B cell (primary cell): ENCODE data around the gene P4HA2. TPM values are rescaled to one million over a fixed set of nuclear protein-coding genes. Genes with fewer than 3 reads are reported as not detected.

Experiments used
- ATAC-seq: fragments of 200-7000 bp; cut with Tn5 transposase; one replicate; pipeline ENCODE4 v1.10.0; 2021; ENCODE audit warnings: low read depth, mild to moderate bottlenecking, moderate number of reproducible peaks, moderate library complexity
- CTCF ChIA-PET: fragments of 350-600 bp; sonication (Branson Sonifier 250); formaldehyde crosslinking; loops from one replicate; lab custom pipeline; 2021; ENCODE audit warnings: antibody characterized with exemption, inconsistent platforms; lab: Charles Lee
- POLR2A ChIA-PET: fragments of 350-600 bp; sonication (Branson Sonifier 250); formaldehyde crosslinking; loops from one replicate; lab custom pipeline; 2021; ENCODE audit warnings: antibody characterized with exemption; lab: Charles Lee
- DNase-seq: peaks from one replicate; pipeline ENCODE4 v3.0.0; 2013
- H2AFZ ChIP-seq: 2 replicates; pipeline ENCODE4 v1.6.1; 2012; ENCODE audit warnings: mild to moderate bottlenecking, low read depth, low read length; ENCODE audit not compliant: insufficient read depth, poor library complexity, severe bottlenecking
- H3K27ac ChIP-seq, 2 donors: 1 replicate in 1 of 2; 2 replicates in 1 of 2; pipeline ENCODE4 v1.5.1; 2012 to 2013; ENCODE audit warnings: low read length in 2 of 2, mild to moderate bottlenecking in 2 of 2, moderate library complexity in 1 of 2
- H3K27me3 ChIP-seq, 4 experiments: fragments of 200-600 bp in 1 of 4; sonication (generic) in 1 of 4; replicated peaks in 1 of 4; 1 replicate in 2 of 4; 2 replicates in 2 of 4; pipeline versions ENCODE4 v1.6.1 to v1.7.0; 2013 to 2016; ENCODE audit warnings: low read length in 3 of 4, mild to moderate bottlenecking in 2 of 4, mixed read lengths in 1 of 4, moderate library complexity in 1 of 4; ENCODE audit not compliant: insufficient read depth in 4 of 4, control insufficient read depth in 3 of 4; ENCODE audit errors: control extremely low read depth in 1 of 4
- H3K36me3 ChIP-seq, 2 experiments: replicated peaks in 1 of 2; 1 replicate in 1 of 2; 2 replicates in 1 of 2; pipeline versions ENCODE4 v1.6.1 to v1.7.1; 2013; ENCODE audit warnings: low read length in 1 of 2; ENCODE audit not compliant: insufficient read depth in 2 of 2, control insufficient read depth in 1 of 2; ENCODE audit errors: control extremely low read depth in 1 of 2, extremely low read depth in 1 of 2
- H3K4me1 ChIP-seq, 2 donors: fragments of 200-600 bp in 1 of 2; sonication (generic) in 1 of 2; 1 replicate in 1 of 2; 2 replicates in 1 of 2; pipeline versions ENCODE4 v1.5.1 to v1.6.1; 2013 to 2017; ENCODE audit warnings: low read length in 2 of 2; ENCODE audit not compliant: control insufficient read depth in 2 of 2, insufficient read depth in 2 of 2
- H3K4me2 ChIP-seq: replicated peaks from 2 replicates; pipeline ENCODE3; 2012; ENCODE audit warnings: mild to moderate bottlenecking, low read depth, low read length; ENCODE audit not compliant: poor library complexity, severe bottlenecking
- H3K4me3 ChIP-seq, 5 experiments: fragments of 200-600 bp in 1 of 5; sonication (generic) in 1 of 5; 1 replicate in 3 of 5; 2 replicates in 2 of 5; pipeline versions ENCODE4 v1.5.1 to v1.7.0; 2011 to 2016; ENCODE audit warnings: low read length in 4 of 5, mild to moderate bottlenecking in 4 of 5, low read depth in 2 of 5, control low read depth in 1 of 5, moderate library complexity in 1 of 5; ENCODE audit not compliant: insufficient read depth in 1 of 5; ENCODE audit errors: control extremely low read depth in 1 of 5, extremely low read depth in 1 of 5
- H3K79me2 ChIP-seq: fragments of 200-600 bp; sonication (generic); one replicate; pipeline ENCODE4 v1.6.0; 2016; ENCODE audit warnings: low read length; ENCODE audit not compliant: control insufficient read depth, insufficient read depth
- H3K9ac ChIP-seq: fragments of 200-600 bp; sonication (generic); 2 replicates; pipeline ENCODE4 v1.6.1; 2017; ENCODE audit warnings: mild to moderate bottlenecking, low read length, moderate library complexity
- H3K9me3 ChIP-seq, 3 donors: one replicate each; pipeline versions ENCODE4 v1.6.1 to v1.7.1; 2013; ENCODE audit warnings: low read length in 2 of 3; ENCODE audit not compliant: control insufficient read depth in 2 of 3, insufficient read depth in 1 of 3; ENCODE audit errors: control extremely low read depth in 1 of 3
- H4K20me1 ChIP-seq: 2 replicates; pipeline ENCODE4 v1.6.0; 2012; ENCODE audit warnings: mild to moderate bottlenecking, low read length; ENCODE audit not compliant: insufficient read depth, control insufficient read depth, poor library complexity, severe bottlenecking
- H3K27ac Mint-ChIP-seq: one replicate; pipeline ENCODE4 v1.8.0; 2021; ENCODE audit warnings: mixed read lengths
- H3K27me3 Mint-ChIP-seq: one replicate; pipeline ENCODE4 v1.8.0; 2021; ENCODE audit warnings: mixed read lengths
- H3K4me1 Mint-ChIP-seq: one replicate; pipeline ENCODE4 v1.8.0; 2021; ENCODE audit warnings: mixed read lengths
- H3K4me3 Mint-ChIP-seq: one replicate; pipeline ENCODE4 v1.8.0; 2021; ENCODE audit warnings: mixed read lengths
- H3K9me3 Mint-ChIP-seq: one replicate; pipeline ENCODE4 v1.8.0; 2022; ENCODE audit warnings: mixed read lengths; ENCODE audit not compliant: insufficient read depth
- EZH2 ChIP-seq: IDR thresholded peaks from 2 replicates; pipeline ENCODE4 v1.6.1; 2012; ENCODE audit warnings: borderline replicate concordance, low read depth, mild to moderate bottlenecking, moderate library complexity, low read length; ENCODE audit not compliant: insufficient read depth, poor library complexity, severe bottlenecking
- WGBS: methylation state at CpG from one replicate; pipeline ENCODE4 v1.1.5; 2013; ENCODE audit warnings: missing lambda C conversion rate; ENCODE audit not compliant: insufficient coverage; 5-methylcytosine and 5-hydroxymethylcytosine counted together
- intact Hi-C: fragments of 100-400 bp; cut with micrococcal nuclease; formaldehyde crosslinking; loops from one replicate; pipeline ENCODE4 v1.10.0; 2022
- polyA minus RNA-seq: library from RNA; depleted of rRNA, polyadenylated mRNA; stranded (reverse); fragments of >200 nt; gene quantifications from 2 replicates; pipeline ENCODE4 v1.2.3, GENCODE V29; 2012
- polyA plus RNA-seq: library from polyadenylated mRNA; depleted of rRNA; stranded (reverse); fragments of >200 nt; gene quantifications from 2 replicates; pipeline ENCODE4 v1.2.3, GENCODE V29; 2012
- total RNA-seq, 2 donors: library from RNA; stranded (reverse); fragments of 120-200 nt in 1 of 2; gene quantifications; 1 replicate in 1 of 2; 2 replicates in 1 of 2; pipeline versions ENCODE4 v1.2.3 to v1.2.4, GENCODE V29; 2013 to 2022
- TF ChIP-seq, protein P1 (sequence below): fragments of 200-600 bp; IDR thresholded peaks from one replicate; pipeline ENCODE4 v1.8.0; 2022; ENCODE audit warnings: antibody characterized with exemption, mild to moderate bottlenecking

The P4HA2 gene
- 0.22 and 0.25 TPM in 2 replicates for total RNA-seq
- 1.6 TPM for total RNA-seq (2013)
- polyA plus RNA-seq: 0.04 and 0.09 TPM in 2 replicates
- polyA minus RNA-seq: 1.1 and 1.8 TPM in 2 replicates

DNA sequence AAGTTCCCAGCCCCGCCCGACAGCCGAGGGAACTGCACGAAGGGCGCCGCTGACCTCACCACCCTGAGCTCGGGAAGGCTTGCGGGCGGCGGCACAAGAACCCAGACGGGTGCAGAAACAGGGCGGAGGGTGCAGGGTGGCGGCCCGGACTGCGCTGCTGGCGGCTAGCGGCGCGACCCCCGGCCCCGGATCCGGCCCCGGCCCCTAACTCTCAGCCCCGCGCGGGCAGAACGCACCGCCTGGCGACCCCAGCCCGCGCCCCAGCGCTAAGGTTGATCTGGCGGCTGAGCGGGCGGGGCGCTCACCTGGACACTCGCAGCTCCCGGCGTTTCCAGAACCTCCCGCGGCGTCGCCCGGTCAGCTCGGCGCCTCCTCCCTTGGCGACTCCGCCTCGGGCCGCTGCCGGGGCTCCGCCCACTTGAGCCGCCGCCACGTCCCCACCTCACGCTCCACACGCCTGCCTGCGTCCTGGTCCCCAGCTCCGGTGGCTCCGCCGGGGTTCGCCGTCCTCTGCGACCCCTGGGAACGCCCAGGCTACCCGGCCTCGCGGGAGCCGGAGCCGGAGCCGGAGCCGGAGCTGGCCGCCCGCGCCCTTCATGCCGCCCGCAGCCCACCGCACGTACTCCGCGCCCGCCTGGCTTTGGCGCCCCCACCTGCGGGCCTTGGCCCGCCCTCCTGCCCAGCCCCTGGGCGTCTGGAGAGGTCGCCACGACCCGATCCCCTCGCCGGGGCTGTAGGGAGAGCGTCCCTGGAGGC lies at the start of gene P4HA2:
TSS of gene P4HA2 (minus strand) at position 369 of the 756 bp plus-strand sequence. CDS start 9,227 bp downstream, outside the sequence.
- TF ChIP-seq, protein P1, sequence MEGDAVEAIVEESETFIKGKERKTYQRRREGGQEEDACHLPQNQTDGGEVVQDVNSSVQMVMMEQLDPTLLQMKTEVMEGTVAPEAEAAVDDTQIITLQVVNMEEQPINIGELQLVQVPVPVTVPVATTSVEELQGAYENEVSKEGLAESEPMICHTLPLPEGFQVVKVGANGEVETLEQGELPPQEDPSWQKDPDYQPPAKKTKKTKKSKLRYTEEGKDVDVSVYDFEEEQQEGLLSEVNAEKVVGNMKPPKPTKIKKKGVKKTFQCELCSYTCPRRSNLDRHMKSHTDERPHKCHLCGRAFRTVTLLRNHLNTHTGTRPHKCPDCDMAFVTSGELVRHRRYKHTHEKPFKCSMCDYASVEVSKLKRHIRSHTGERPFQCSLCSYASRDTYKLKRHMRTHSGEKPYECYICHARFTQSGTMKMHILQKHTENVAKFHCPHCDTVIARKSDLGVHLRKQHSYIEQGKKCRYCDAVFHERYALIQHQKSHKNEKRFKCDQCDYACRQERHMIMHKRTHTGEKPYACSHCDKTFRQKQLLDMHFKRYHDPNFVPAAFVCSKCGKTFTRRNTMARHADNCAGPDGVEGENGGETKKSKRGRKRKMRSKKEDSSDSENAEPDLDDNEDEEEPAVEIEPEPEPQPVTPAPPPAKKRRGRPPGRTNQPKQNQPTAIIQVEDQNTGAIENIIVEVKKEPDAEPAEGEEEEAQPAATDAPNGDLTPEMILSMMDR: no peak
- TF ChIP-seq EZH2: no peak
- Histone ChIP-seq H3K9me3 (peaks cover 0 to 14% (median 0%) of the 10 kb centered on the region in 3 donors), H3K27me3 (peaks cover 0 to 21% (median 9%) of the 10 kb centered on the region in 4 experiments), H3K9ac (peak within 1 kb of the TSS; percentile 62), H3K36me3 (no peaks in the 10 kb centered on the region), H4K20me1 (no peaks in the 10 kb centered on the region), H3K79me2 (peaks cover 14% of the 10 kb centered on the region), H2AFZ (peak within 1 kb of the TSS; percentile 82), H3K4me1 (peaks cover 33 to 42% of the 10 kb centered on the region in 2 donors), H3K27ac (no peak within 1 kb of the TSS), H3K4me3 (peak within 1 kb of the TSS in 4 of 5 experiments; percentile 35 to 66 (median 61)), H3K4me2 (peak within 1 kb of the TSS; percentile 90)
- ATAC-seq (peak; percentile 85), DNase-seq (peak; percentile 57)
- Mint-ChIP-seq H3K4me3 (peak within 1 kb of the TSS; percentile 77), H3K27me3 (peaks cover 19% of the 10 kb centered on the region), H3K4me1 (peaks cover 39% of the 10 kb centered on the region), H3K9me3 (no peaks in the 10 kb centered on the region), H3K27ac (no peak within 1 kb of the TSS)
- 1% methylated on average over 92 of the region's 92 CpGs for WGBS
- intact Hi-C loops: no loop called here
- ChIA-PET CTCF (interaction anchor here (0.5 to 2.8 kb wide), 3 partner anchors 10 to 166 kb away, joined by 3 to 17 read pairs (median 5); no protein-coding TSS in a partner anchor), POLR2A (interaction anchor here (0.9 kb wide), 1 partner anchor 269 kb away, joined by 3 read pairs; no protein-coding TSS in a partner anchor)

GRCh38 chr5:132277256-132277655 lies 49.6 kb upstream of the P4HA2 start:
- Histone ChIP-seq H3K27ac (no peak overlapping the region), H3K79me2 (no peaks in the 10 kb centered on the region), H3K4me2 (no peak overlapping the region), H3K9me3 (no peaks in the 10 kb centered on the region), H3K4me1 (peaks cover 4 to 5% of the 10 kb centered on the region in 2 donors), H3K4me3 (no peak overlapping the region), H3K36me3 (no peaks in the 10 kb centered on the region), H3K27me3 (peaks cover 0 to 13% (median 2%) of the 10 kb centered on the region in 4 experiments), H2AFZ (no peak overlapping the region), H3K9ac (no peak overlapping the region), H4K20me1 (no peaks in the 10 kb centered on the region)
- intact Hi-C loops: no loop called here
- WGBS: 83% methylated on average over 2 of the region's 6 CpGs
- Mint-ChIP-seq H3K27ac (no peak overlapping the region), H3K27me3 (peaks cover 17% of the 10 kb centered on the region), H3K9me3 (no peaks in the 10 kb centered on the region), H3K4me3 (no peak overlapping the region), H3K4me1 (peaks cover 7% of the 10 kb centered on the region)
- ChIA-PET CTCF (interaction anchor here (0.8 kb wide), 1 partner anchor 9 kb away, joined by 3 read pairs; no protein-coding TSS in a partner anchor), POLR2A (no interaction called here)
- ATAC-seq (no peak), DNase-seq (no peak)
- no peak for TF ChIP-seq EZH2
- TF ChIP-seq, protein P1: no peak
